Measurements from ENCODE around the gene SBF2. TPM values are rescaled to one million over a fixed set of nuclear protein-coding genes. Genes with fewer than 3 reads are reported as not detected.
A peak's percentile ranks its signal among the peaks of the same experiment; 100 is the strongest.

Gene SBF2
- polyA plus RNA-seq, 5 donors, result 40.8 to 61.2 (median 50.1) TPM

DNA sequence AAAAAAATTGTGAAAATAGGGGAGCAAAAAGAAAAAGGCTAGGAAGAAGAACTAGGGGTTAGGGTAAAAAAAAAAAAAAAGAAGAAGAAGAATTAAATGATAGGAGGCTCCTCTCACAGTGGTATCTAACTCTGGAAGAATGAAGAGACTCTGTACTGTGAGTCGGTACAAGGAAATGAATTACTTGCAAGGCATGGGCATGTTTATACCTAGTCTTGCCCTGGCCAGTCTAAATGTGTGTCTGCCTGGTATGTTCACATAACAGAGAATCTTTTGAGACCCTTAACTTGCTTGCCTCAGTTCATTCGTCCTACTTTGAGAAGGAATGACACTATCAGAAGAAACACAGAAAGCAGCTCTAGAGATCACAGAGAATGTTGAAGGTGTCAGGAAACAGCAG, 470.6 kb downstream of the SBF2 start:
- DNase-seq, result no peak

- no peak for DNase-seq
These were observed 472.8 kb downstream of the SBF2 start for GRCh38 chr11:9821008-9821752.

DNA sequence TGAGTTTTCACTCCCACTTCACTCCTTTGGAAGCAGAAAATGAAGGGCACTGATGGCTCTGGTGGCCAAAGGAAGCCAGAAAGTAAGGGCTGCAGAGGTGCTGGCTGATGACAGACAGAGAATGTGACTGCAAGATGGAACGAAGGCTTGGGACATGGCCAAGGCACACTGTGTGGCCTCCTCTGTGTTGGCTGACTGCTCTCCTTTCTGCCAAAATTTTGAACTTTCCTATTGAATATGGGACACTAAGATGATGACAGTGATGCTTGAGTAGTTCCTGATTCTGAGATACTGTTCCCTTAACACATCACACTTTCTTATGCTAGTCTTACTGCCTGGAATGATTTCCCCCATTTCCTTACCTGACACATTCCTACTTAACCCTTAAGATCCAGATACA, 473.8 kb downstream of the SBF2 start:
- DNase-seq, result peak; percentile 28 to 29

DNA sequence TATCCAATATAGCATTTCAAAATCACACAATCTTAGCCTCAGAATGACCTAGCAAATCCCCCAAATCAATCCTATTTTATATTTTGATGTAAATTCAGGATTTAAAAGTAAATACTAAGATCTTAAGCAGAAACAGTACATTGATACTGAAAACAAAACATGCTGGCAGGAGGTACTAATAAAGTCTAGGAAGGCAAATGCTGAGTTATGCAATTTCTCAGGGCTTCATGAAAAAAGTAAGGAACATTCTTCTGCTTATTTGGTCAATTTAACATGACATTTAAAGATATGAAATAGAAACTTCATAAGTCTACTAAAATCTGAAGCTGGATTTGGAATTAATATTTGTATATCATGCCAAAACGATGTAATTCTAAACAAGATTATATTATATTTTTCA, 476.8 kb downstream of the SBF2 start:
- no peak for DNase-seq

- DNase-seq, result no peak
These were observed 478.4 kb downstream of the SBF2 start for GRCh38 chr11:9815486-9816136.

DNA sequence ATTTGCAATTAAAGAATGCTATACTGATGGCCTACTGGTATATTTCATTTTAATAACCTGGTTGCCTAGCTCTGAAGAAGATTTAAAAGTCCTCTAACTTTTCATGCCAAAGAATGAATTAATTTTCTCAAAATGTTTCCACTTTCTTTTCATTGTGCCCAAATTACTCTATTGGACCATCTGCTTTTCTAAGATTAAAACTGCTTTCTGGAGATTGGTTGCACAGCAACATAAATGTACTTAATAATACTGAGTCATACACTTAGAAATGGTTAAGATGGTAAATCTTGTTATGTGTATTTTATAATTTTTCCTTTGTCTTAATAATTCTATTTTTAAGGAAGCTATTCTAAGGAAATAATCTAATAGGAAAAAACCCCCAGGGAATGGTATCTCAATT, 479.9 kb downstream of the SBF2 start:
- no peak for DNase-seq

DNA sequence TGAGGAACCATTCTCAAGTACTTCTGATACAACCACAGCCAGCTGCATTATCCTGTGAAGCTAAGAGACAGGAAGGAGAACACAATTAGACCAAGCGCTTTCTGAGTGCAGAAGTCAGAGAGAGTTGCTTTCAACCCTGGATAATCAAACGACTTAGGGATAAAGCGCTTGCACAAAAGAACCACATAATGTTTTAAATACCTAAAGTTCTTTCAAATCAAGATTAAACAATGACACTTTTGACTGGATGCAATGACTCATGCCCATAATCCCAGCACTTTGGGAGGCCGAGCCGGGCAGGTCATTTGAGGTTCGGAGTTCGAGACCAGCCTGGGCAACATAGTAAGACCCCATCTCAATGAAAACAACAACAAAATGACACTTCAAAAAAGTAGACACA, 485.1 kb downstream of the SBF2 start:
- no peak for DNase-seq

DNA sequence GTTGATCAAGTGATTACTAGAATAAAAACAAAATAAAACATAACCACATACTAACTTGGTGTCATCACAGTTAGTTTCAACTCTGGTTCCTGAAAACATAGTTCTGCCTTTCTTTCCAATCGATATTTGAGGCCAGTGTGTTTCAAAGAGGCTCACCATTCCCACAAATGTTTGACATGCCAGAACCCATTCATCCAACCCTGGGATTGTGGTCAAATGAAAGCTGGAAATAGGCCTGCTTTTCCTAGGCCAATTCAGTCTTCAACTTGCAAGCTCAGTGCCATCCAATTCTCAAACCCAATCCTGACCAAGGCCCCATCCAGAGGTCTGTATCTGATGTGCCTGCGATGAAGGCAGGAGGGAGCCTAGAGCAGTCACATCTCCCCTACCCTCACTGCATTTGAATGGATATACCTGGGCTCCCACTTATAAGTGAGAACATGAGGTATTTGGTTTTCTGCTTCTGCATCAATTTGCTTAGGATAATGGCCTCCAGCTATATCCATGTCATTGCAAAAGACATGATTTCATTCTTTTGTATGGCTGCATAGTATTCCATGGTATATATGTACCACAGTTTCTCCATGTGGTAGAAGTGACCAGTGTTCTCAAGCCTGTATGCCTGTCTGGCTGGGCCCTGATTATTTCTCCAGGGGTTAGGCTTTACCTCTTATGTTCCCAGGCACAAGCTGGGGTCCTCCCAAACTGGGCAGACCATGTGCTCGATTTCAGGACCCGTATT, 486.9 kb downstream of the SBF2 start:
- DNase-seq, result no peak

GRCh38 chr11:9804419-9804902, 489.6 kb downstream of the SBF2 start:
- no peak for DNase-seq

GRCh38 chr11:9803685-9804418, 490.2 kb downstream of the SBF2 start:
- no peak for DNase-seq

- DNase-seq, result no peak
These were observed 491.6 kb downstream of the SBF2 start for GRCh38 chr11:9802291-9802861.

GRCh38 chr11:9799886-9800285, 494.1 kb downstream of the SBF2 start:
- DNase-seq, result no peak

- no peak for DNase-seq
These were observed 496.7 kb downstream of the SBF2 start for GRCh38 chr11:9797300-9797699.

- no peak for DNase-seq
These were observed 497.2 kb downstream of the SBF2 start for GRCh38 chr11:9796854-9797253.

- no peak for DNase-seq
These were observed 497.8 kb downstream of the SBF2 start for GRCh38 chr11:9796266-9796665.

DNA sequence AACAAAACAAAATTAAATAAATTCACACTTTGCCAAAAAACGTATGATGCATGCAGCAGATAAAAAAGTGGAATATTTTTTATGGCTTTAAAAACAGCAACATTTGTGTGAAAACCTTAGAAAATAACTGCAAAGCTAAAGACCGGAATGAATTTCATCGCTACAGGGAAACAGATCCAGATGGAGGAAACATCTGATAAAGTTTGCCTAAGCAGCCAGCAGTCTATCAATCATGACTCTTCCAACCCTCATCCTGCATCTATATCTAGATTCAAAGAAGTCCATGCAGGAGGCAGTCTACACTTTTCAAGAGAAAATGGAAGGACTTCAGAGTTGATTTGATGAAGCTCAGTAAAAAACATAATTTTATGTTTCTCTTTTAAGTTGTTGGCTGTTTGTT, 503.3 kb downstream of the SBF2 start:
- DNase-seq, result no peak

- DNase-seq, result no peak
These were observed 504.1 kb downstream of the SBF2 start for GRCh38 chr11:9789910-9790309.

DNA sequence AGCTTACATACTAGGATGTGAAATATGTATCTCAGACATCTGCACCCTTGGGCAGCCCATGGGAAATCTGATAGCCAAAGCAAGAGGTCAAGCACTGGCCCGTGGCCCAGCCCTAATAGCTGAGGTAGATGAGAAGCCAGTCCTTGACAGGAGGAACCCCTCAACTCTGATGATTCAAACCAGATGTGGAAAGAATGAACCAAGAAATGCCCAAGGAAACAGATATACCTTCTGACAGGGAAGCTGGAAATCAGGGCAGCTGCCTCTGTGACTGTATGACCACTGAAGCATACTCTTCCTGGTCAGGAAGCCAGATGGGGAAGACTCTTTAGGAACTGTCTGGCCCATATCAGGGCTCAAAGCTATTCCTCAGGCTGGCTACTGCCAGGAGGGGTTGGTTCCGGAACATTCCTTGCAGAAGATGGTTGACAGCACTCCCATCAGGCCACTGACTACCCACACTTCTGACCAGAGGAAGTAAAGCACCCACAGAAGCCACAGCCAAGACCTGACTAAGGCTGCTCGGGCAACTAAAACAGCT, 506.0 kb downstream of the SBF2 start:
- DNase-seq, result no peak

DNA sequence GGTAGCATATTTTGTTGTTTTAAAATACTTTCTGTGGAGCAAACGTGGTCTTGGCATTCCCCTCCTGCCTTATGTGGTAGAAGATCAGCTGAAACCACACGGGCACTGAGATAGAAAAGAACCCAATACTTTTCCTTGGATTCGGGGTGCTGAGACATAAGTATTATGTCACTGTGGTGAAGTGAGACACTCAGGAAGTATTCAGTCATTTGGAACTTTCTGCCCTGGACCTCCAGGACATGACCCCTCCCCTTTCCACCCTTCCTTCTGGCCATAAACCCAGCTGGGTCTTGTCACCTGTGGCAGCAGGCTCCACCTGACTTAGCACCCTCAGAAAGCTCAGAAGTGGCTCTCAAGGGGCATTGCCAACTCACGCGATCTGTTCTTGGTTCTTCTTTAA, 506.8 kb downstream of the SBF2 start:
- no peak for DNase-seq

DNA sequence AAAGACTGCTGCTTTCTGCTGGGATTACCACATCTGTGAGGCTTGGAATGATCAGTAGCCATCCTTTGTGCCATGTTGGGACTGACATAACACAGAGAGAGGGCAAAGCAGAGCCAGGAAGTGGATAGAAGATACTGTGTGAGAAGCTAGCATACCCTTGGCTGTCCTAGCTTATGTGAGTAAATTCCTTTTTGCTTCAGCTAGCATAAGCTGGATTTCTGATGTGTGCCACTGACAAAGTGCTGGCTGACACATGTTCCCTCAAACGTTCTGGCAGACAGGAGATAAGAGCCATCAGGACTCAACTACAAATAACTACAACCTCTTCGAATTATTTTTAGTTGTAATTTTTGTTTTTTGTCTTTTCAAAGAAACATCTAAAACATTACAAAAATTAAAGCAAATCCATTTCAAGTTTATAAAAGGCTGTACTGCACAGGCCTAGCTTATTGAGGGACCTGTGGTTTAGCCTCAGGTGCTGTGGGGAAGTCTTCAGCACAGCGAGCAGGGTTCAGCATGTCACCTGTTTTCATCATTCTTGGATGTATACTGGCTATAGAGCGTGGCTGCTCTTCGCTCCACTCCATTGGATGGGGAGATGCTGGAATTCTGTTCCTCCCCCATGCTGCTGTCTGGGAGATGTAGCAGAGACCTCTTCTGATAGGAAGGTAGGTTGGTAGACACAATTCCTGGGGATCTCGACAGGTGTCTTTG, 509.3 kb downstream of the SBF2 start:
- DNase-seq, result no peak

- no peak for DNase-seq
These were observed 510.0 kb downstream of the SBF2 start for GRCh38 chr11:9783986-9784385.
